Neural crest cell (in vitro differentiated cells): Measurements from ENCODE around the gene AADAC. TPM values are rescaled to one million over a fixed set of nuclear protein-coding genes. Genes with fewer than 3 reads are reported as not detected.
"Not testable (repeated sequence)": the region's sequence is repeated elsewhere in the genome, so short reads cannot be mapped to it uniquely, and the experiment has no call there.

Source experiments
- DNase-seq: peaks from one replicate; pipeline ENCODE4 v3.0.0; 2021; ENCODE audit warnings: low read depth, mixed read lengths, low spot score
- H3K27ac Mint-ChIP-seq: one replicate; pipeline ENCODE4 v1.8.0; 2021; ENCODE audit warnings: mild to moderate bottlenecking, mixed read lengths; ENCODE audit not compliant: unreplicated experiment
- H3K27me3 Mint-ChIP-seq: 2 replicates; pipeline ENCODE4 v1.8.0; 2021; ENCODE audit warnings: low read depth, mild to moderate bottlenecking, mixed read lengths
- H3K36me3 Mint-ChIP-seq: 2 replicates; pipeline ENCODE4 v1.8.0; 2021; ENCODE audit warnings: low read depth, mild to moderate bottlenecking, mixed read lengths
- H3K4me1 Mint-ChIP-seq: 2 replicates; pipeline ENCODE4 v1.8.0; 2021; ENCODE audit warnings: mixed read lengths
- H3K4me3 Mint-ChIP-seq: one replicate; pipeline ENCODE4 v1.8.0; 2021; ENCODE audit warnings: mild to moderate bottlenecking, mixed read lengths
- H3K9me3 Mint-ChIP-seq: 2 replicates; pipeline ENCODE4 v1.8.0; 2021; ENCODE audit warnings: mixed read lengths
- CTCF ChIP-seq: fragments of 200-600 bp; sonication (generic); conservative IDR thresholded peaks from 2 replicates; pipeline ENCODE4 v1.5.0; 2021; ENCODE audit warnings: antibody characterized with exemption, mild to moderate bottlenecking
- total RNA-seq: library from RNA; stranded (reverse); gene quantifications from 2 replicates; pipeline ENCODE4 v1.2.1, GENCODE V29; 2021

Gene AADAC
- total RNA-seq, 1 donor from 2014 or later = not detected

- no peak for DNase-seq
- H3K27me3 Mint-ChIP-seq = no peaks in the 10 kb centered on the region
- H3K4me3 Mint-ChIP-seq = no peak overlapping the region
- H3K4me1 Mint-ChIP-seq = peaks cover 8% of the 10 kb centered on the region
- TF ChIP-seq CTCF = no peak
- H3K36me3 Mint-ChIP-seq = no peaks in the 10 kb centered on the region
- H3K27ac Mint-ChIP-seq = no peak overlapping the region
- no peaks in the 10 kb centered on the region for H3K9me3 Mint-ChIP-seq
Observed at GRCh38 chr3:151800431-151800830, 13.5 kb upstream of the AADAC start.

GRCh38 chr3:151804267-151804666, 9.6 kb upstream of the AADAC start:
- no peak overlapping the region for H3K4me3 Mint-ChIP-seq
- H3K4me1 Mint-ChIP-seq = peaks cover 8% of the 10 kb centered on the region
- peaks cover 15% of the 10 kb centered on the region for H3K9me3 Mint-ChIP-seq
- H3K36me3 Mint-ChIP-seq = peaks cover 4% of the 10 kb centered on the region
- no peak for TF ChIP-seq CTCF
- H3K27ac Mint-ChIP-seq = no peak overlapping the region
- H3K27me3 Mint-ChIP-seq = no peaks in the 10 kb centered on the region
- DNase-seq = no peak

- H3K4me1 Mint-ChIP-seq = no peaks in the 10 kb centered on the region
- TF ChIP-seq CTCF = no peak
- no peaks in the 10 kb centered on the region for H3K27me3 Mint-ChIP-seq
- no peak overlapping the region for H3K27ac Mint-ChIP-seq
- H3K36me3 Mint-ChIP-seq = peaks cover 4% of the 10 kb centered on the region
- DNase-seq = no peak
- peaks cover 15% of the 10 kb centered on the region for H3K9me3 Mint-ChIP-seq
- no peak overlapping the region for H3K4me3 Mint-ChIP-seq
Observed at GRCh38 chr3:151806838-151807237, 7.1 kb upstream of the AADAC start.

GRCh38 chr3:151808926-151809325, 5.0 kb upstream of the AADAC start:
- H3K9me3 Mint-ChIP-seq = peaks cover 15% of the 10 kb centered on the region
- H3K27me3 Mint-ChIP-seq, DNase-seq, H3K4me3 Mint-ChIP-seq, H3K36me3 Mint-ChIP-seq, H3K4me1 Mint-ChIP-seq, H3K27ac Mint-ChIP-seq: not testable (repeated sequence)

- TF ChIP-seq CTCF = no peak
- Mint-ChIP-seq H3K36me3 (peaks cover 4% of the 10 kb centered on the region), H3K4me3 (no peak overlapping the region)
Observed at GRCh38 chr3:151811474-151811873, 2.4 kb upstream of the AADAC start.

GRCh38 chr3:151814588-151814987, 672 bp downstream of the AADAC start:
- Mint-ChIP-seq H3K9me3 (no peaks in the 10 kb centered on the region), H3K4me3 (no peak overlapping the region), H3K4me1 (no peaks in the 10 kb centered on the region), H3K27ac (no peak overlapping the region), H3K36me3 (no peaks in the 10 kb centered on the region), H3K27me3 (no peaks in the 10 kb centered on the region)
- no peak for TF ChIP-seq CTCF
- DNase-seq = no peak

More at GRCh38 chr3:151811474-151811873, 2.4 kb upstream of the AADAC start:
- H3K4me1 Mint-ChIP-seq = no peaks in the 10 kb centered on the region
- peaks cover 13% of the 10 kb centered on the region for H3K9me3 Mint-ChIP-seq
- H3K27me3 Mint-ChIP-seq = no peaks in the 10 kb centered on the region
- H3K27ac Mint-ChIP-seq = no peak overlapping the region
- DNase-seq = no peak
